Esophagus muscularis mucosa (tissue), 4 donors: ENCODE measurements around the gene OLA1. TPM values are rescaled to one million over a fixed set of nuclear protein-coding genes. Genes with fewer than 3 reads are reported as not detected.

ENCODE experiments used
- DNase-seq: peaks from one replicate; pipeline ENCODE4 v3.0.0-alpha.2; 2017; ENCODE audit errors: extremely low spot score
- H3K27ac ChIP-seq, 4 donors: fragments of 200-600 bp; sonication (generic); replicated peaks in 1 of 4; 1 replicate in 3 of 4; 2 replicates in 1 of 4; pipeline ENCODE4 v1.5.1; 2016 to 2019; ENCODE audit warnings: mild to moderate bottlenecking in 1 of 4
- H3K27me3 ChIP-seq, 4 donors: fragments of 200-600 bp; sonication (generic); one replicate each; pipeline versions ENCODE4 v1.5.1 to v1.6.0; 2016 to 2019
- H3K36me3 ChIP-seq, 4 donors: fragments of 200-600 bp; sonication (generic); one replicate each; pipeline ENCODE4 v1.5.1; 2016 to 2019
- H3K4me1 ChIP-seq, 4 donors: fragments of 200-600 bp; sonication (generic); one replicate each; pipeline ENCODE4 v1.5.1; 2016 to 2019
- H3K4me3 ChIP-seq, 4 donors: fragments of 200-600 bp; sonication (generic); 1 replicate in 2 of 4; 2 replicates in 2 of 4; pipeline ENCODE4 v1.5.1; 2016 to 2019; ENCODE audit warnings: mild to moderate bottlenecking in 4 of 4, moderate library complexity in 1 of 4
- H3K9me3 ChIP-seq, 4 donors: fragments of 200-600 bp; sonication (generic); 1 replicate in 3 of 4; 2 replicates in 1 of 4; pipeline ENCODE4 v1.5.1; 2016 to 2019
- EP300 ChIP-seq: sonication (generic); formaldehyde crosslinking; IDR thresholded peaks from one replicate; pipeline ENCODE4 v1.6.1; 2017; ENCODE audit warnings: antibody characterized with exemption
- POLR2A ChIP-seq: fragments of 450-650 bp; IDR thresholded peaks from one replicate; pipeline ENCODE4 v1.6.1; 2017; ENCODE audit warnings: antibody characterized with exemption, moderate library complexity, mild to moderate bottlenecking, low read depth
- POLR2AphosphoS5 ChIP-seq, 2 donors: sonication (generic); formaldehyde crosslinking; IDR thresholded peaks; one replicate each; pipeline ENCODE4 v1.6.1; 2017; ENCODE audit warnings: antibody characterized with exemption in 2 of 2
- WGBS: methylation state at CpG from one replicate; pipeline ENCODE4 v1.1.5; 2018; 5-methylcytosine and 5-hydroxymethylcytosine counted together
- intact Hi-C: fragments of 100-400 bp; cut with DNase I; formaldehyde crosslinking; loops from one replicate; pipeline ENCODE4 v1.15.1; 2023
- total RNA-seq, 4 donors: library from RNA; depleted of rRNA; stranded (reverse); fragments of >200 nt; gene quantifications; one replicate each; pipeline versions ENCODE4 v1.1.0 to v1.2.1, GENCODE V29; 2016
- TF ChIP-seq, protein P1 (sequence below), 3 experiments: fragments of 200-600 bp in 2 of 3; fragments of 450-650 bp in 1 of 3; sonication (generic) in 2 of 3; IDR thresholded peaks; one replicate each; pipeline ENCODE4 v1.5.1; 2017 to 2019; ENCODE audit warnings: antibody characterized with exemption in 3 of 3, mild to moderate bottlenecking in 2 of 3, moderate library complexity in 1 of 3

Gene OLA1
- total RNA-seq, result 10 to 100 TPM; 54.2 to 62.7 (median 60.1) TPM

DNA sequence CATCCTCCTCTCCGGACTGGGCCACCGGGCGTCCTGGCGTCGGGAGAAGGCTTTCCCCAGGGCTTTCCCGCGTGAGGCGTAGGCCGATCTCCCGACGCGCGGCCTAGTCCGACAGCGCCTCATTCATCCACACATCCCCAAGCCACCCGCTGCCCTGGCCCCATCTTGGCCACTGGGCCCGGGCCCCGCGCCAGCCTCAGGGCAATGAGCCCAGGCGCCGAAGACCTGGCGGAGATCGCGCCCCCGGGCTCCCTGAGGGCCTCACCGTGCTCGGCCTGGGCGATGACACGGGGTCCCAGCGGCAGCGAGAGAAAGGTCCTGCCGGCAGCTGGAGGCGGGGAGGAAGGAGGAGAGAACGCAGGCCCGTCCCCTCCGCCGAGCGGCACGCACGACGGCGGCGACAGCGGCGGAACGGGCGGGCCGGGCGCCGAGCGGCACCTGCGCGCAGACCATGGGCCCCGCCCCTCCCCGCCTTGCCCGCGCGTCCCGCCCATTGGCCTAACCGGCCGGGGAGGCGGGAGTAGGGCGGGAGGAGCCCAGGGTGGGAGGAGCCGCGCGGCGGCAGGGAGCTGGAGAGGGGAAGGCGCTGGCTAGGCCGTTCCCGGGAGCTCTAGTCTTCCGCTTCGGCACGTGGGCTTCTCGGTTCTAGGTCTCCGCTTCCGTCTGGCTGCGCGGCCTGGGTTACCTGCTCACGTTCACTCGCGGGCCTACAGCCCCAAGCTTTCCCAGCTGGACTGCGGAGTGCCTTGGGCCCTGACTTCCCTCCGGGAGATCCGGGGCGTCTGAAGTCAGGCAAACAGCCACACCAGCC, at the start of gene OLA1:
Gene OLA1 (minus strand): TSS at position 346 of the 811 bp plus-strand sequence. CDS start 1,717 bp downstream, outside the sequence.
- Histone ChIP-seq H3K4me3 (peak within 1 kb of the TSS; percentile 77 to 90 (median 82)), H3K27me3 (no peaks in the 10 kb centered on the region), H3K4me1 (peaks cover 10 to 30% (median 20%) of the 10 kb centered on the region in 4 donors), H3K27ac (peak within 1 kb of the TSS; percentile 82 to 88 (median 87)), H3K9me3 (no peaks in the 10 kb centered on the region), H3K36me3 (peaks cover 9 to 15% (median 9%) of the 10 kb centered on the region in 4 donors)
- peak; percentile 58 for TF ChIP-seq POLR2A
- TF ChIP-seq, protein P1, sequence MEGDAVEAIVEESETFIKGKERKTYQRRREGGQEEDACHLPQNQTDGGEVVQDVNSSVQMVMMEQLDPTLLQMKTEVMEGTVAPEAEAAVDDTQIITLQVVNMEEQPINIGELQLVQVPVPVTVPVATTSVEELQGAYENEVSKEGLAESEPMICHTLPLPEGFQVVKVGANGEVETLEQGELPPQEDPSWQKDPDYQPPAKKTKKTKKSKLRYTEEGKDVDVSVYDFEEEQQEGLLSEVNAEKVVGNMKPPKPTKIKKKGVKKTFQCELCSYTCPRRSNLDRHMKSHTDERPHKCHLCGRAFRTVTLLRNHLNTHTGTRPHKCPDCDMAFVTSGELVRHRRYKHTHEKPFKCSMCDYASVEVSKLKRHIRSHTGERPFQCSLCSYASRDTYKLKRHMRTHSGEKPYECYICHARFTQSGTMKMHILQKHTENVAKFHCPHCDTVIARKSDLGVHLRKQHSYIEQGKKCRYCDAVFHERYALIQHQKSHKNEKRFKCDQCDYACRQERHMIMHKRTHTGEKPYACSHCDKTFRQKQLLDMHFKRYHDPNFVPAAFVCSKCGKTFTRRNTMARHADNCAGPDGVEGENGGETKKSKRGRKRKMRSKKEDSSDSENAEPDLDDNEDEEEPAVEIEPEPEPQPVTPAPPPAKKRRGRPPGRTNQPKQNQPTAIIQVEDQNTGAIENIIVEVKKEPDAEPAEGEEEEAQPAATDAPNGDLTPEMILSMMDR (IDR thresholded peaks at IDR 0.05), result no peak
- peak; percentile 86 to 91 for TF ChIP-seq POLR2AphosphoS5 (IDR thresholded peaks at IDR 0.05)
- intact Hi-C loops, result loop anchor here (5.0 kb wide), 1 partner anchor 89 kb away; no protein-coding TSS in a partner anchor
- 0% methylated on average over 27 of the region's 85 CpGs for WGBS
- DNase-seq, result peak; percentile 96

DNA sequence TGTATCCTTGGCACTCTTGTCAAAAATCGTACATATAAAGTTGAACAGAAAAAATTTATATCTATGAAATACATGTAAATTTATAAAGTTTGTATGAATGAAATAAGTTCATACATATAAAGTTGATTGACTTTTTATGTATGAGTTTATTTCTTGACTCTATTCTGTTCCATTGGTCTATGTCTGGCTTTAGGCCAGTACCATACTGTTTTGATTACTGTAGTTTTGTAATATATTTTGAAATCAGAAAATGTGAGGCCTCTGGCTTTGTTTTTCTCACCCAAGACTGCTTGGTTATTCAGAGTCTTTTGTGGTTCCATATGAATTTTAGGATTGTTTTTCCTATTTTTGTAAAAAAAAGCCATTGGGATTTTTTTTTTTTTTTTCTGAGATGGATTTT, 44.6 kb upstream of the OLA1 start:
- WGBS, result 96% methylated on average over 1 of the region's 1 CpG
- TF ChIP-seq POLR2AphosphoS5 (IDR thresholded peaks at IDR 0.05) (no peak), POLR2A (no peak), EP300 (no peak)
- TF ChIP-seq, protein P1 (IDR thresholded peaks at IDR 0.05), result no peak
- Histone ChIP-seq H3K4me3 (no peak overlapping the region), H3K9me3 (peaks cover 0 to 12% (median 7%) of the 10 kb centered on the region in 4 donors), H3K27me3 (peaks cover 0 to 10% (median 0%) of the 10 kb centered on the region in 4 donors), H3K4me1 (no peaks in the 10 kb centered on the region), H3K27ac (no peak overlapping the region), H3K36me3 (no peaks in the 10 kb centered on the region)
- no peak for DNase-seq
- intact Hi-C loops, result no loop called here

DNA sequence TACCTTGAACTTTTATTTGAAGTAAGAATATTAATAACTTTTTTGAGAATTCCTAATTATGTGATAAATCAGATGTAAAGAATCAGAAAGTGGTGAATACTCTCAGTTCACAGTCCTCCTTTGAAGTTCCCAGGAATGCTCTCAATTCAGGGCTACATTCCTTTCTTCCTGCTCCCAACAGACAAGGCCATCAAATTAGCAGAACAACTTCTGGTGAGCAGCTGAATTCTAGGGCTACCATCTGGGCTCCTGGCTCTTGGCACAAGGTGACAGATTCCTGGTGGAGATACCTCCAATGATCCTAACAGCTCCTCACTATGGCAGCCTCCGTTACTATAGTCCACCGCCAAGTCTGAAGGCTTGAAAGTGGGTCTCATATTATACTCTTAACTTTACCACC, 37.8 kb upstream of the OLA1 start:
- H3K27me3 ChIP-seq, result no peaks in the 10 kb centered on the region
- H3K4me3 ChIP-seq, result no peak overlapping the region
- no peaks in the 10 kb centered on the region for H3K9me3 ChIP-seq
- H3K36me3 ChIP-seq, result no peaks in the 10 kb centered on the region
- TF ChIP-seq, protein P1 (IDR thresholded peaks at IDR 0.05), result no peak
- no peak for TF ChIP-seq EP300
- TF ChIP-seq POLR2AphosphoS5 (IDR thresholded peaks at IDR 0.05), result no peak
- no peak for TF ChIP-seq POLR2A
- no peaks in the 10 kb centered on the region for H3K4me1 ChIP-seq
- intact Hi-C loops, result no loop called here
- 97% methylated on average over 2 of the region's 2 CpGs for WGBS
- no peak overlapping the region for H3K27ac ChIP-seq
- DNase-seq, result no peak

DNA sequence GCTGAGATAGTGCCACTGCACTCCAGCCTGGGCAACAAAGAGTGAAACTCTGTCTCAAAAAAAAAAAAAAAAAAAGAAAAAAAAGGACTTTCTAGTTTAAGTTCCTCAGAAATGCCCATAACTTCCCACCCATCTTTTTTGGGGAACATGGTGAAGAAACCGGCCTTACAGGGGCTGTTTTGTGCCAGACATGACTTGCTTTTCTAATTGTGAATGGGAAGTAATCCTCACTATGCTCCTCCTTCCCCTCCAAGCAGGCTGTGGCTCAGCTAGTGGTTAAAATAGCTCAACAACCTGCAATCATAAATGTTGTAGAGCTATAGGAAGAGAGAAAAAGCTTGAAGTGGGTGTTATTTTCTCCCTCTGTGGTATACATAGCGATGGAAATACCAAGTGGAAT, 34.1 kb upstream of the OLA1 start:
- Histone ChIP-seq H3K4me3 (no peak overlapping the region), H3K27ac (no peak overlapping the region), H3K9me3 (no peaks in the 10 kb centered on the region), H3K36me3 (no peaks in the 10 kb centered on the region), H3K4me1 (no peaks in the 10 kb centered on the region), H3K27me3 (no peaks in the 10 kb centered on the region)
- WGBS, result 84% methylated on average over 2 of the region's 2 CpGs
- TF ChIP-seq POLR2AphosphoS5 (IDR thresholded peaks at IDR 0.05), result no peak
- no peak for TF ChIP-seq POLR2A
- no peak for TF ChIP-seq EP300
- TF ChIP-seq, protein P1 (IDR thresholded peaks at IDR 0.05), result no peak
- no peak for DNase-seq
- intact Hi-C loops, result no loop called here
